Renal pelvis (tissue), 12 donors: Measurements from ENCODE around the gene ARID2. TPM values are rescaled to one million over a fixed set of nuclear protein-coding genes. Genes with fewer than 3 reads are reported as not detected.
A peak's percentile ranks its signal among the peaks of the same experiment; 100 is the strongest.

Source experiments
- DNase-seq: peaks from one replicate; pipeline ENCODE4 v3.0.0-alpha.2; 2013
- long read RNA-seq, 16 experiments: transcript quantifications; one replicate each; lab custom pipeline, GENCODE V29; 2026
- polyA plus RNA-seq, 3 donors: library from polyadenylated mRNA; unstranded; fragments of 120-200 nt; gene quantifications; one replicate each; pipeline ENCODE4 v1.2.1, GENCODE V29; 2013; ENCODE audit not compliant: insufficient read length in 3 of 3

ARID2 gene
- polyA plus RNA-seq: 10 to 100 TPM; 37.5 to 44.9 (median 37.6) TPM
- long read RNA-seq, donor 1, partial matches to known transcripts: 49 of 49 reads
- long read RNA-seq, donor 1, other reads (novel, unspliced or antisense): 0 of 49 reads
- long read RNA-seq, donor 2, full-length matches to known transcripts: 1 of 1 reads
- long read RNA-seq, donor 2, partial matches to known transcripts: 0 of 1 reads
- long read RNA-seq, donor 2, other reads (novel, unspliced or antisense): 0 of 1 reads
- long read RNA-seq, donor 3, partial matches to known transcripts: 0 of 1 reads
- long read RNA-seq, donor 3, other reads (novel, unspliced or antisense): 0 of 1 reads
- long read RNA-seq, donor 4, full-length matches to known transcripts: 1 of 1 reads
- long read RNA-seq, donor 4, partial matches to known transcripts: 0 of 1 reads
- long read RNA-seq, donor 4, other reads (novel, unspliced or antisense): 0 of 1 reads
- long read RNA-seq, donor 5: 0 reads
- long read RNA-seq, donor 6, partial matches to known transcripts: 5 of 5 reads
- long read RNA-seq, donor 6, other reads (novel, unspliced or antisense): 0 of 5 reads
- long read RNA-seq, donor 7, partial matches to known transcripts: 26 of 26 reads
- long read RNA-seq, donor 7, other reads (novel, unspliced or antisense): 0 of 26 reads
- long read RNA-seq, donor 8, partial matches to known transcripts: 10 of 10 reads
- long read RNA-seq, donor 8, other reads (novel, unspliced or antisense): 0 of 10 reads
- long read RNA-seq, donor 9, partial matches to known transcripts: 59 of 60 reads
- long read RNA-seq, donor 9, other reads (novel, unspliced or antisense): 0 of 60 reads
- long read RNA-seq, donor 10, partial matches to known transcripts: 17 of 17 reads
- long read RNA-seq, donor 10, other reads (novel, unspliced or antisense): 0 of 17 reads
- long read RNA-seq, donor 11, partial matches to known transcripts: 6 of 6 reads
- long read RNA-seq, donor 11, other reads (novel, unspliced or antisense): 0 of 6 reads
- long read RNA-seq, donor 12, partial matches to known transcripts: 84 of 84 reads
- long read RNA-seq, donor 12, other reads (novel, unspliced or antisense): 0 of 84 reads
- long read RNA-seq, donor 13: 0 reads
- long read RNA-seq, donor 14: 0 reads
- long read RNA-seq, donor 15, partial matches to known transcripts: 6 of 6 reads
- long read RNA-seq, donor 15, other reads (novel, unspliced or antisense): 0 of 6 reads
- long read RNA-seq, donor 16, partial matches to known transcripts: 8 of 8 reads
- long read RNA-seq, donor 16, other reads (novel, unspliced or antisense): 0 of 8 reads

DNA sequence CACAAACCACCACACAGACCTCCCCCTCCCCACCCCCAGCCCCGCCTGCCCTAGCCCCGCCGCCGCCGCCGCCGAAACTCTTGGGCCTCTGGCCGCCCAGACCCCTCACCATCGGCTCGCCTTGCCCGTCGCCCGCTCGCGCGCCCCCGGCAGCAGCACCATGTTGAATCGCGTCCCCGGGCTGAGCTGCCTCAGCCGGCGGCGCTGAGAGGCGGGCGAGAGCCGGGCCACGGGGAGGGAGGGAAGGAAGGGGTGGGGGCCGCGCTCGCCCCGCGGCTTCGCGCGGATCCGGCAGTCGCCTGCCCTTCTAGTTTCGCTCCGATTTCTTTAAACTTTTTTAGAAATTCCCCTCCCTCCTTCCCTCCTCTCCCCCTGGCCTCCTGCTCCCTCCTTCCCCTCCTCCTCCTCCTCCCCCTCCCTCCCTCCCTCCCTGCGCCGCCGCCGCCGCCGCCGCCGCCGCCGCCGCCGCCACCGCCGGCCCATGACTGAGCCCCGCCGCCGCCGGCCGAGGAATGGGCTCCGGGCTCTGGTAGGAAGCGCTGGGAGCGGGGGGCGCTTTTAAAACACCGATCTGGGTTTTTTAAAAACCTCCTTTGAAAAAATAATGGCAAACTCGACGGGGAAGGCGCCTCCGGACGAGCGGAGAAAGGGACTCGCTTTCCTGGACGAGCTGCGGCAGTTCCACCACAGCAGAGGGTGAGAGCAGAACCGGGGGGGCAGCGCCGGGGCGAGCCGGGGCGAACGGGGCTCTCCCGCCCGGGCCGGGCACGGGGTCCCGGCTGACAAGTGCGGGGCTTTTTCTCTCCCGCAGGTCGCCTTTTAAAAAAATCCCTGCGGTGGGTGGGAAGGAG lies at the start of gene ARID2:
TSS of gene ARID2 (plus strand) at position 474 of the 851 bp plus-strand sequence. CDS start at position 605, 131 bp downstream.
- peak; percentile 66 for DNase-seq

- no peak for DNase-seq
These were observed 49.1 kb upstream of the ARID2 start for GRCh38 chr12:45680362-45680761.

DNA sequence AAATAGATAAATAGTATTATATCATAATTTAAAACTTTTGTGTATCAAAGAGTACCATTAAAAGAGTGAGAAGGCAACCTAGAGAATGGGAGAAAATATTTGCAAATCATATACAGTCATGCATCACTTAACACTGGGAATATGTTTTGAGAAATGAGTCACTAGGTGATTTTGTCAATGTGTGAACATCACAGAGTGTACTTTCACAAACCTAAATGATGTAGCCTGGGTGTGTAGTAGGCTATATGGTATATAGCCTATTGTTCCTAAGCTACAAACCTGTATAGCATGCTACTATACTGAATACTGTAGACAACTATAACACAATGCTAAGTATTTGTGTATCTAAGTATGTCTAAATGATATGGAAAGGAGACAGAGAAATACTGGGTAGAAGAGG lies 48.0 kb upstream of the ARID2 start:
- DNase-seq: no peak

- no peak for DNase-seq
These were observed 43.8 kb upstream of the ARID2 start for GRCh38 chr12:45685680-45686079.

DNA sequence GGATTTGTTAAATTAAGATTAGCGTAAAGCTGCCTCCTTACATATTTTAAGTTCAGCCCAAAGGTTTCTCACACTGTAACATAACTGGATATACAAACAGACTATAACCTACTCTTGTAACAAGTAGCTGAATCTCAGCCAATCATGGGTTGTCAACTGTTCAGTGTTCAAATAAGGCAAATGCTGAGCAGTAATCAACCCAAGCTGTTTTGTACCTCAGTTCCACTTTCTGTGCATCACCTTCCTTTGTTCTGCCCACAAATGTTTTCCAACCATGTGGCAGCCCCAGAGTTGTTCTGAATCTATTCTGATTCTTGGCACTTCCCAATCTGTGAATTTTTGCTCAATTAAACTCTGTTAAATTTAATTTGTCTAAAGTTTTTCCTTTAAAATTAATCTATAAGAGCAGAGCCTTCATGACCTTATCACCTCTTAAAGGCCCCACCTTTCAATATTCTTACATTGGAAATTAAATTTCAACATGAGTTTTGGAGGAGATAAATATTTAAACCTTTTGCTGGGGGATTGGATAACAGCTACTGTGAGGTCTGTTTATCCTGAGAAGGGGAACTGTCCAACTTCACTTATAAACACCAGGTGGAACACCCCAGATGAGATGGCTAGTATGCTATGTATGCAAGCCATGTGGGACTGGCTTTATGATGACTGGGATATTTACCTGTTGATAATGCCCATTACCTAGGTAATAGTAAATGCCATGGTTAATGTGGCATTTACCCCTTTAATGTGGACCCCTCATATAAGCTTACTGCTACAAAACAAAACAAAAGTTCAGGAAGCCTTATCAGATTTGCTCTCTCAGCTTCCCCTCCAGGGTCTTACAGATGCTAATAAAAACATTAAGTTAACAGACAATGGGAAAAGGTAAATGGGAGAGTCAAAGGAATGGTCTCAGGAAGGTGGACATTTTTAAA lies 42.2 kb upstream of the ARID2 start:
- no peak for DNase-seq

GRCh38 chr12:45688183-45688582 lies 41.3 kb upstream of the ARID2 start:
- peak; percentile 16 for DNase-seq

- no peak for DNase-seq
These were observed 34.5 kb upstream of the ARID2 start for GRCh38 chr12:45695035-45695434.

DNA sequence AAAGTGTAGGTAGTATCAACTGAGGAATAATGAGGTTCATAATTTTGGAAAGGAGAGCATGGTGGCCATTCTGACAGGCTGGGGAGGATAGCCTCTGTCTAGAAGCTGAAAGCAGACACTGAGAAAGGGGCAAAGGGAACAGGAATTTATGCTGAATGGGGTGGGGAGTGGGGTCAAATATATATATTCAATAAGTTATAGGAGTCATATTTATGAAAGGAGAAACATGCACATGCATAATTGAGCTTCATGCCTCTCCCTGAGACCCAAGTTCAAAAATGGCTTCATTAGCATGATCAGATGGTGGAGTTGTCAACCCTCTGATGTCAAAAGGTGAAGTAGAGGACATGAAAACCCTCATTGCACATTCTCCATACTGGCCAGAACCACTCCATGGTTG lies 33.9 kb upstream of the ARID2 start:
- no peak for DNase-seq

DNA sequence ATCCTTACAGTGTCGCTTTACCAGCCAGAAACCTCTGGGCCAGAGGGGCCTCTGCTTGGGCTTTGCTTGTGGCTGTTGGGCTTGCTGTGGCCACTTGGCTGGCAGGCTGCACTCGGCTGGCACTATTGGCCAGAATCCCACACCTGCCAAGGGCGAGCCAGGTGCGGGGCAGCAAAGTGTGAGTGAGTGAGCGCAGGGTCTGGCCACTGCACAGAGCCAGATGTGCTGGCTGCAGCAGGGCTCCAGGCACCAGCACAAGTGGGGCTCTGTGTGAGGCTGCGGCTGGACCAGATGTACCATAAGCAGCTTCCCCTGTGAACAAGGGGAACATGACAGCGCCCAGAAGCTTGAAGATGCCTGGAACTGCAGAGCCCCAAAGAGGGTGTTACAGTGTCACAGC lies 33.5 kb upstream of the ARID2 start:
- DNase-seq: no peak

GRCh38 chr12:45697371-45697770 lies 32.1 kb upstream of the ARID2 start:
- DNase-seq: no peak

- no peak for DNase-seq
These were observed 28.2 kb upstream of the ARID2 start for GRCh38 chr12:45701296-45701695.

DNA sequence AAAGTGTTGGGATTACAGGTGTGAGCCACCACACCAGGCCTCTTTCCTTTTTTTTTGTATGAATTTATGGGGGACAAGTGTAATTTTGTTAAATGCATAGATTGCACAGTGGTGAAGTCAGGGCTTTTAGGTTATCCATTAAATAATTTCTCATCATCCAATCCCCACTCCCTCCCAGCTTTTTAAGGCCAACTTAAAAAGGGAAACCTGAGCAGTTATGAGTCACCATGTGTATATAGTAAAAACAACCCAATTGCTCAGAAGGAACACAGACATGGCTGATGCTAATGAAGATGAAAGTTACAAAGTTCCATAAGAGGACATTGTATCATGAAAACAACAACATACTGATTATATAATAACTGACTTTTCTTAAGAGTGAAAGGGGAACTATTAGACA lies 25.6 kb upstream of the ARID2 start:
- no peak for DNase-seq

DNA sequence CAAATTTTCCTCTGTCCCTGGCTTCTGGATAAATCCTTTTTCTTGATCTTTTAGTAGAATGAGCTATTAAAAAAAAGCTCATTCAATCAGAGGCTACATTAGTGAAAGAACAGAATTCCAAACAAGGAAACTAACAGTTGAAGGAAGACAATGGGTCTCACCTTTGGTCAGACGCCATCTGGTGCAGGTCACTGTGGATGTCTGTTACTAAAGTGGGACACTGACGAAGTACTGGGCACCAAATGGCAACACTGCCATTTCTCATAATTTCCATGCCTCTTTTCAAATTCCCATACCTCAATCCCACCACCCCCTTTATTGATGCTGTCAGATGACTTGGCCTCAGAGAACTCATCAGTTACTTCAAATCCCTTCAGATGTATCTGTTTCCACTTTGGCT lies 24.5 kb upstream of the ARID2 start:
- DNase-seq: no peak

DNA sequence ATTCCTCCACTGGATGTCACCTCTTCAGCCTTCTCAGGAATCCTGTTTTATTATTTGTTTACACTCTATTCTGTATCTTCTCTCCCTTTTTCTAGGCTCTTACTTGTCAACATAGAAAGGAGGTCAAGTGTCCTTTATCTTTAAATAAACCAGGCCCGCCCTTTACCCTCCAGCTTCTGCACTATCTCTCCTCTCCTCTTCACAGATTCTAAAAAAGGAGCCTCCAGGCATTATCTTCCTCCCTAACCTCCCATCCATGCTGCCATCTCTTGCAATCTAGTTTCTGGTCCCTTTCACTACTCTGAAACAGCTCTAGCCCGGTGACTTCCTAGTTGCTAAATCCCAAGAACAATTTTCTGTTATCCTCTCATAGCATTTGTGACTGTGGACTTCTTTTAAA lies 24.1 kb upstream of the ARID2 start:
- no peak for DNase-seq

DNA sequence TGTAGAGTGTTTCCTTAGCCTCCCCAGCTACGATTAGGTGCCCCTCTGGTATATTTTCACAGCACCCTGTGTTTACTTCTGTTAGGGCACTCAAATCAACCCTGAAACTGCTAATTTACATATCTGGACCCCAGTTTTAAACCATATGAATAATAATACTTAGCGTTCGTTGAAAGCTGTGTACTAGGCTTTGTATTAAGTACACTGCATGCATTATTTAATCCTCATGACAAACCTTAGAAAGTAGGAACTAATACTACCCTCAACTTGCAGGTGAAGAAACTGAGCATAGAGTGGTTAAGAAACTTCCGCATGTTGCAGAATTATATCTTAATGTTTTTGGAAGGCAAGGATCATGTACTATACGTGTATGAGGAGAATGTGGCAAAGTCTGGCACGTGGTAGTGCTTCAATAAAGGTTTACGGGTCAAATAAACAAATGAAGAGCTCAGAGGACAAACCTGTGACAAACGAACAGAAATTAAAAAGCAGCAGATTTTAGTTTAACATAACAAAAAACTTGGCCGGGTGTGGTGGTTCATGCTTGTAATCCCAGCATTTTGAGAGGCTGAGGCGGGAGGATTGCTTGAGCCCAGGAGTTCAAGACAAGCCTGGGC lies 22.2 kb upstream of the ARID2 start:
- no peak for DNase-seq

- no peak for DNase-seq
These were observed 21.1 kb upstream of the ARID2 start for GRCh38 chr12:45708363-45708762.

DNA sequence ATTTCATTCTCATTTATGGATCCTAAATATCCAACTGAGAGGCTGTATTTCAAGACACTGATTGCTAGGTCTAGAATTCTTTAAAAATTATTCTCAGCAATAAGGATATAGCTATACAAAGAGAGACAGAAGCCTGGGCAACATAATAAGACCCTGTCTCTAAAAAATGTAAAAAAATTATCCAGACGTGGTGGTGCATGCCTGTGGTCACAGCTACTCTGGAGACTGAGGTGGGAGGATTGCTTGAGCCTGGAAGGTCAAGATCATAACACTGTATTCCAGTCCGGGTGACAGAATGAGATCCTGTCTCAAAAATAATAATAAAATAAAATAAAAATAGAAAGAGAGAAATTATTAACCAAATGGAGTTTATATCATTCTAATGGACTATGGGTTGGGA lies 20.6 kb upstream of the ARID2 start:
- DNase-seq: no peak

DNA sequence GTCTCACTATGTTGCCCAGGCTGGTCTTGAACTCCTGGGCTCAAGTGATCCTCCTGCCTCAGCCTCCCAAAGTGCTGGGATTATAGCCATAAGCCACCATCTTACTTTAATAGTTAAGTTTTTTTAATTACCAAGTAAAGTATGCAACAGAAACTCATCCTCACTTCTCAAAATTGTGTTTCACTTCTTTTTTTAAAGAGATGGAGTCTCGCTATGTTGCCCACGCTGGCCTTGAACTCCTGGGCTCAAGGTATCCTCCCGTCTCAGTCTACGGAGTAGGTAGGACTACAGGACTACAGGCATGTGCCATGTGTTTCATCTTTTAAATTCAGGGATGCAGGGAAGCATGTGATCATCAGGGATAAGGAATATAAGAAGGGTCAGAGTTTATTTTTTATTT lies 17.2 kb upstream of the ARID2 start:
- DNase-seq: no peak

GRCh38 chr12:45713078-45713477 lies 16.4 kb upstream of the ARID2 start:
- DNase-seq: no peak

DNA sequence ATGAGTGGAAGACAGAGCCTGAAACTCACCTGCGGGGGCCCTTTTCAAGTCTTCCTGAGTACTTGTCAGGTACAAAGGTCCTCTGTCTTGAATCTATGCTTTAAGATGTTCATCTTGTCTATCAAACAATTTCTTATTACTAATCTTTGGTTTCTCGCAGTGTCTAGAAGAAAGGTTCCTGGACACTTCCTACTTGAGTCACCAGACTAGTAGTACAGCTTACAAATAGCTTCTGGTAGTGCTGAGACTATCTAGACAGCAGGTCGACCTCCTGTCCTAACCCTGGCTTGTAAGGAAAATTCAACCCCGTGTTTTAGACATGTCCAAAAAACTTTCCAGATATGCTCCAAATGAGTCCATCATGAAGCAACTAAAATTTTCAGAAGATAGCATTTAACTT lies 11.2 kb upstream of the ARID2 start:
- DNase-seq: no peak
